ENCODE results near the gene BLOC1S3. TPM values are rescaled to one million over a fixed set of nuclear protein-coding genes. Genes with fewer than 3 reads are reported as not detected.

The BLOC1S3 gene, protein sequence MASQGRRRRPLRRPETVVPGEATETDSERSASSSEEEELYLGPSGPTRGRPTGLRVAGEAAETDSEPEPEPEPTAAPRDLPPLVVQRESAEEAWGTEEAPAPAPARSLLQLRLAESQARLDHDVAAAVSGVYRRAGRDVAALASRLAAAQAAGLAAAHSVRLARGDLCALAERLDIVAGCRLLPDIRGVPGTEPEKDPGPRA
- total RNA-seq (1.8 TPM), polyA plus RNA-seq (ENCODE audit: insufficient read depth in 1 of 8, insufficient read length in 8 of 8, low replicate concordance in 1 of 8) (1 to 10 TPM; 5.2 to 8.4 (median 7.3) TPM)
- long read RNA-seq, donor 1, result 0 reads
- long read RNA-seq, donor 2, result 0 reads
- long read RNA-seq, donor 3, partial matches to known transcripts, result 0 of 2 reads
- long read RNA-seq, donor 3, other reads (novel, unspliced or antisense), result 0 of 2 reads
- long read RNA-seq, donor 4, partial matches to known transcripts, result 0 of 3 reads
- long read RNA-seq, donor 4, other reads (novel, unspliced or antisense), result 0 of 3 reads
- long read RNA-seq, donor 5, partial matches to known transcripts, result 14 of 16 reads
- long read RNA-seq, donor 5, other reads (novel, unspliced or antisense), result 0 of 16 reads
- long read RNA-seq, donor 6, partial matches to known transcripts, result 0 of 2 reads
- long read RNA-seq, donor 6, other reads (novel, unspliced or antisense), result 0 of 2 reads
- long read RNA-seq, donor 7, partial matches to known transcripts, result 0 of 4 reads
- long read RNA-seq, donor 7, other reads (novel, unspliced or antisense), result 0 of 4 reads
- long read RNA-seq, donor 8, partial matches to known transcripts, result 0 of 2 reads
- long read RNA-seq, donor 8, other reads (novel, unspliced or antisense), result 0 of 2 reads
- long read RNA-seq, donor 9, partial matches to known transcripts, result 6 of 8 reads
- long read RNA-seq, donor 9, other reads (novel, unspliced or antisense), result 0 of 8 reads
- long read RNA-seq, donor 10, partial matches to known transcripts, result 0 of 2 reads
- long read RNA-seq, donor 10, other reads (novel, unspliced or antisense), result 0 of 2 reads
- long read RNA-seq, donor 11, partial matches to known transcripts, result 0 of 4 reads
- long read RNA-seq, donor 11, other reads (novel, unspliced or antisense), result 0 of 4 reads

GRCh38 chr19:45178262-45179071 is at the start of gene BLOC1S3:
BLOC1S3 (plus strand) TSS chr19:45178784; CDS start chr19:45179297, 513 bp downstream.
- peak; percentile 100 for DNase-seq
- no peaks in the 10 kb centered on the region for H3K9me3 ChIP-seq (replicated peaks; ENCODE audit: control insufficient read depth, low read depth, low read length)
- no peaks in the 10 kb centered on the region for H3K27me3 ChIP-seq (ENCODE audit: control insufficient read depth, insufficient read depth, low read length)
- H3K4me3 ChIP-seq (ENCODE audit: low read length), result peak within 1 kb of the TSS; percentile 97
- peaks cover 11% of the 10 kb centered on the region for H3K36me3 ChIP-seq (ENCODE audit: control insufficient read depth, insufficient read depth, low read length)
- peak within 1 kb of the TSS; percentile 96 for H3K27ac ChIP-seq (ENCODE audit: low read length)
- peaks cover 16% of the 10 kb centered on the region for H3K4me1 ChIP-seq (ENCODE audit: control insufficient read depth, insufficient read depth, low read length)
- 0% methylated on average over 49 of the region's 51 CpGs for WGBS (ENCODE audit: insufficient coverage)

DNA sequence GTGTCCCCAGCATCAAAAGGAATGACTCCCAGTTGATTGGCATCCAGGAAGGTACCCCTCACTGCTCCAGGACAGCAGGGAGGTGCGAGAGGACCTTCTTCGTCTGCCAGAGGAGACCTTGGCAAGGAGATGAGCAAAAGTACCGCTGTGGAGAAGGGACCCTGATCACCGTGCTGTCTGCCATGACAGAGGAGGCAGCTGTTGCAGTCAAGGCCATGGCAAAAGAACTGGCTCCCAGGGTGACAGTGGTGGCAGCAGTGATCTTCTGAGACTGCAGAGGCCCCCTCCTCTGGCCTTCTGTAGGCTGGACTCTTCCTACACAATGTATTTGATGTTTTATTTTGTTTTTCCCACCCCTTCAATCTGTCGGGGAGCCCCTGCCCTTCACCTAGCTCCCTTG is 49.8 kb upstream of the BLOC1S3 start:
- no peak for DNase-seq
- Histone ChIP-seq H3K27ac (ENCODE audit: low read length) (no peak overlapping the region), H3K36me3 (ENCODE audit: control insufficient read depth, insufficient read depth, low read length) (peaks cover 4% of the 10 kb centered on the region), H3K9me3 (replicated peaks; ENCODE audit: control insufficient read depth, low read depth, low read length) (no peaks in the 10 kb centered on the region), H3K4me3 (ENCODE audit: low read length) (no peak overlapping the region), H3K27me3 (ENCODE audit: control insufficient read depth, insufficient read depth, low read length) (no peaks in the 10 kb centered on the region), H3K4me1 (ENCODE audit: control insufficient read depth, insufficient read depth, low read length) (peaks cover 6% of the 10 kb centered on the region)
- WGBS (ENCODE audit: insufficient coverage), result 90% methylated on average over 5 of the region's 5 CpGs

GRCh38 chr19:45130236-45130635 is 48.3 kb upstream of the BLOC1S3 start:
- Histone ChIP-seq H3K4me3 (ENCODE audit: low read length) (no peak overlapping the region), H3K36me3 (ENCODE audit: control insufficient read depth, insufficient read depth, low read length) (peaks cover 6% of the 10 kb centered on the region), H3K27me3 (ENCODE audit: control insufficient read depth, insufficient read depth, low read length) (no peaks in the 10 kb centered on the region), H3K27ac (ENCODE audit: low read length) (no peak overlapping the region), H3K4me1 (ENCODE audit: control insufficient read depth, insufficient read depth, low read length) (peaks cover 4% of the 10 kb centered on the region), H3K9me3 (replicated peaks; ENCODE audit: control insufficient read depth, low read depth, low read length) (no peaks in the 10 kb centered on the region)
- no peak for DNase-seq
- 83% methylated on average over 13 of the region's 13 CpGs for WGBS (ENCODE audit: insufficient coverage)

DNA sequence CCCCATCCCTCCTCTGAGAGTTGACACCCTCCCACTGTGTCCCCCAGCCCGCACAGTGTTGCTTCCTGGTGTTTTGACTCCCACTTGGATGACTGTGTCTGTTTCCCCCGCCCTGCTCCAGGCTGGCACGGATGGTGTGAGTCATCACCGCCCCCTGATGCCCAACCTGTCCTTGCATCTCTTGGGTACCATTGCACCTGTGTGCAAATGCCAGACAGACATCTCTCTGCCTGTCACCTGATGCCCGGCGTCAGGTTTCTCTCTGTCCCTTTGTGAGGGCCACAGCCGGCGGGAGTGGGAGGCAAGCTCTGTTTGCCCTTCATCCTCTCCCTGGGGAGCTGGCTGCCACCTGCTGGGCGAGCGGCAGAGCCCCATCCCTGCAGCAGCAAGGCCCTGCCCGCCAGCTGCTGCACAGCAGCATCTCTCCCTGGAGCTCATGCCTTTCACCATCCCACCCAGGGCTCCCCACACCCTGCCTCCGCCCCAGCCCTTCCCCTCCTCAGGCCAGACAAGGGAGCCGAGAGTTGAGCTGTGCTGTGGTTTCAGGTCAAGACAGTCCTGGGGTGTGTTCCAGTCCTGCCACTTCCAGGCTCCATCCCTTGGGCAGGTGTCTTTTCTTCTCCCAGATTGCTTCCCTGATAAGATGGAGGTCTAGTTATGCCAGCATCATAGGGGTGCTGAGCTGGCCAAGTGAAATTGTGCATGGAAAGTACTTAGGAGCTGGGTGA is 47.5 kb upstream of the BLOC1S3 start:
- DNase-seq, result no peak
- 52% methylated on average over 11 of the region's 13 CpGs for WGBS (ENCODE audit: insufficient coverage)

DNA sequence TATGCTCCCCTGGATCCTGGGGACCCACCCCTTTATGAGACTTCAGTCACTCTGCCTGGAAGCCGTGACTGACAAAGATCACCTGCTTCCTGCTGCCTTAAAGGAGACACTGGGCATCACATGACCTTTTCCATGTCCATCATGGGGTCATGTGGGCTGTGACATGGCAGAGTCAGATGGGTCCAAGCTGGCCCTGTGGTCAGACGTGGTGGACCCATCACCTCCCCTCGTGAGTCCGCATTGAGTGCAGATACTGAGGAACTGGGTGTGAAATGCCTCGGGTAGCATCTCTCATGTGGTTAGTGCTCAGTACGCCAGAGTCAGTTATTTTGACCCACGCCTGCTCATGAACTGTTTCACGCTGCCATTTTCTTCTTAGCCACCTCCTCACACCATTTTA is 44.9 kb upstream of the BLOC1S3 start:
- WGBS (ENCODE audit: insufficient coverage), result 91% methylated on average over 5 of the region's 8 CpGs
- peaks cover 32% of the 10 kb centered on the region for H3K4me1 ChIP-seq (ENCODE audit: control insufficient read depth, insufficient read depth, low read length)
- H3K27me3 ChIP-seq (ENCODE audit: control insufficient read depth, insufficient read depth, low read length), result no peaks in the 10 kb centered on the region
- no peak overlapping the region for H3K27ac ChIP-seq (ENCODE audit: low read length)
- H3K4me3 ChIP-seq (ENCODE audit: low read length), result no peak overlapping the region
- peaks cover 7% of the 10 kb centered on the region for H3K36me3 ChIP-seq (ENCODE audit: control insufficient read depth, insufficient read depth, low read length)
- no peak for DNase-seq
- H3K9me3 ChIP-seq (replicated peaks; ENCODE audit: control insufficient read depth, low read depth, low read length), result no peaks in the 10 kb centered on the region

More for the DNA sequence above, 47.5 kb upstream of the BLOC1S3 start:
- no peaks in the 10 kb centered on the region for H3K9me3 ChIP-seq (replicated peaks; ENCODE audit: control insufficient read depth, low read depth, low read length)
- no peak overlapping the region for H3K27ac ChIP-seq (ENCODE audit: low read length)
- H3K4me1 ChIP-seq (ENCODE audit: control insufficient read depth, insufficient read depth, low read length), result peaks cover 7% of the 10 kb centered on the region
- H3K4me3 ChIP-seq (ENCODE audit: low read length), result no peak overlapping the region
- H3K27me3 ChIP-seq (ENCODE audit: control insufficient read depth, insufficient read depth, low read length), result no peaks in the 10 kb centered on the region
- peaks cover 7% of the 10 kb centered on the region for H3K36me3 ChIP-seq (ENCODE audit: control insufficient read depth, insufficient read depth, low read length)

GRCh38 chr19:45135176-45135885 is 43.3 kb upstream of the BLOC1S3 start:
- Histone ChIP-seq H3K36me3 (ENCODE audit: control insufficient read depth, insufficient read depth, low read length) (peaks cover 8% of the 10 kb centered on the region), H3K9me3 (replicated peaks; ENCODE audit: control insufficient read depth, low read depth, low read length) (no peaks in the 10 kb centered on the region), H3K4me3 (ENCODE audit: low read length) (no peak overlapping the region), H3K27me3 (ENCODE audit: control insufficient read depth, insufficient read depth, low read length) (no peaks in the 10 kb centered on the region), H3K27ac (ENCODE audit: low read length) (no peak overlapping the region), H3K4me1 (ENCODE audit: control insufficient read depth, insufficient read depth, low read length) (peaks cover 32% of the 10 kb centered on the region)
- DNase-seq, result no peak
- 94% methylated on average over 7 of the region's 21 CpGs for WGBS (ENCODE audit: insufficient coverage)

DNA sequence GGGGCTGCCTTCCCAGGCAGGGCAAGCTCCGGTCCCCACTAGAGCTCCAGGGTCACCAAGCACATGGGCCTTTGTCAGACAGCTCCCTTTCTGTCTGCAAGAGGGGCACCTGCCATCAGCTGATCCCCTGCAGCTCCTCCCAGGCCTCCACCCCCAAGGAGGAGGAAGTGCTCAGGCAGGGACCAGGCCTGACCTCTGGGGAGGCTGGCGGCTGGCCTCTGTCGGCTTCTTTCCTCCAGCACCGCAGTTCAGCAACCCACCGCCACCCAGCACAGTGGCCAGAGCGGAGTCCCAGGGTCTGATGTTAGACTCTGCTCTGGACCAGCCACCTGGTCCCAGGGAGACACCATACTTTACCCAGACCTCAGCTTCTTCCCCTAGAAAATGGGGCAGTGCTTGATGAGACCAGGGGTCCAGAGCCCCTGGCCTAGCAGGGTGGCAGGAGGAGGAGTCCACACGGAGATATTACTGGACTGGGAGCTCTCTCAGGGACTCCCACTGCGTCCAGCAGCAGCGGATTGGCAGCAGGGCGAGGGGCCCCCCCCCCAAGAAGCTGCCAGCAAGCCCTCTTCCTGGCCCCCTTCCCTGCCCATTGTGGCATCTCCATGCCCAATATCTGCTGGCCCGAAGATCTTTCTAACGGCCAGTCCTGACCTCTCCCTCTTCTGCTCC is 41.9 kb upstream of the BLOC1S3 start:
- no peaks in the 10 kb centered on the region for H3K9me3 ChIP-seq (replicated peaks; ENCODE audit: control insufficient read depth, low read depth, low read length)
- no peak for DNase-seq
- no peaks in the 10 kb centered on the region for H3K27me3 ChIP-seq (ENCODE audit: control insufficient read depth, insufficient read depth, low read length)
- peak overlapping the region; percentile 85 for H3K27ac ChIP-seq (ENCODE audit: low read length)
- H3K4me3 ChIP-seq (ENCODE audit: low read length), result no peak overlapping the region
- H3K36me3 ChIP-seq (ENCODE audit: control insufficient read depth, insufficient read depth, low read length), result peaks cover 20% of the 10 kb centered on the region
- WGBS (ENCODE audit: insufficient coverage), result 66% methylated on average over 12 of the region's 12 CpGs
- peaks cover 32% of the 10 kb centered on the region for H3K4me1 ChIP-seq (ENCODE audit: control insufficient read depth, insufficient read depth, low read length)

DNA sequence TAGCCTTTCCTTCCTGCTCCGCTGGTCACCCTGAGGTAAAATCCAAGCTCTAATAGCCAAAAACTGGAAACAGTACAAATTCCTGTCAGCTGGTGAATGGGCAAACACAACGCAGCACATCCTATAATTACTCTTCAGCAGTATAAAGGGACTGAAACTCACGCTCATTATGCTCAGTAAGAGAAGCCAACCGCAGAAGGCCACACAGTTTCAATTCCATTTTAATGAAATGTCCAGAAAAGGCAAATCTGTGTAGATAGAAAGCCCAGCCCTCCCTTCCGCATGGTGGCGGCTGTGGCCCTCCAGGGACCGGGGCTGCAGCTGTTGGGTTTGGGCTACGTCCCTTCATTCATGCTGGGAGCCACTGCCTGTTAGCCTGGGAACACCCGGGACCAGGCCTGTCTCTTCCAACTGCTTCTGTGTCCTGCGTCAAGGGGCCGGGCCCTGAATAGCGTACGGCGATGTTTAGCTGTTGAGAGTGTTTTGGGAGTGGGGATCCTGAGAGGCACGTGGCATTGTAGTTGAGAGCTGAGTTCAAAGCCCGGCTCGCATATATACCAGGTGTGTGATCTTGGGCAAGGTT is 41.3 kb upstream of the BLOC1S3 start:
- Histone ChIP-seq H3K27me3 (ENCODE audit: control insufficient read depth, insufficient read depth, low read length) (no peaks in the 10 kb centered on the region), H3K36me3 (ENCODE audit: control insufficient read depth, insufficient read depth, low read length) (peaks cover 23% of the 10 kb centered on the region), H3K27ac (ENCODE audit: low read length) (peak overlapping the region; percentile 85), H3K4me1 (ENCODE audit: control insufficient read depth, insufficient read depth, low read length) (peaks cover 32% of the 10 kb centered on the region), H3K4me3 (ENCODE audit: low read length) (no peak overlapping the region), H3K9me3 (replicated peaks; ENCODE audit: control insufficient read depth, low read depth, low read length) (no peaks in the 10 kb centered on the region)
- 22% methylated on average over 4 of the region's 17 CpGs for WGBS (ENCODE audit: insufficient coverage)
- peak; percentile 90 for DNase-seq
